Endothelial cell (in vitro differentiated cells): ENCODE data around the gene AEBP2. TPM values are rescaled to one million over a fixed set of nuclear protein-coding genes. Genes with fewer than 3 reads are reported as not detected.

Experiments used
- DNase-seq: peaks from one replicate; pipeline ENCODE4 v3.0.0; 2021; ENCODE audit warnings: low spot score
- H3K27ac Mint-ChIP-seq: one replicate; pipeline ENCODE4 v1.8.0; 2021; ENCODE audit warnings: mixed read lengths, inconsistent platforms; ENCODE audit not compliant: unreplicated experiment
- H3K27me3 Mint-ChIP-seq: one replicate; pipeline ENCODE4 v1.8.0; 2021; ENCODE audit warnings: mild to moderate bottlenecking, moderate library complexity, mixed read lengths, inconsistent platforms; ENCODE audit not compliant: unreplicated experiment
- H3K36me3 Mint-ChIP-seq: one replicate; pipeline ENCODE4 v1.8.0; 2021; ENCODE audit warnings: mild to moderate bottlenecking, low read depth, mixed read lengths, inconsistent platforms; ENCODE audit not compliant: unreplicated experiment
- H3K4me1 Mint-ChIP-seq: one replicate; pipeline ENCODE4 v1.8.0; 2021; ENCODE audit warnings: mild to moderate bottlenecking, mixed read lengths, inconsistent platforms; ENCODE audit not compliant: unreplicated experiment
- H3K4me3 Mint-ChIP-seq: one replicate; pipeline ENCODE4 v1.8.0; 2021; ENCODE audit warnings: mild to moderate bottlenecking, mixed read lengths, inconsistent platforms; ENCODE audit not compliant: unreplicated experiment
- H3K9me3 Mint-ChIP-seq: one replicate; pipeline ENCODE4 v1.8.0; 2021; ENCODE audit warnings: mixed read lengths, inconsistent platforms; ENCODE audit not compliant: unreplicated experiment
- total RNA-seq: library from RNA; stranded (reverse); fragmentation: NEBNext Ultra II Directional; extraction: Animal tissue kit (Norgen Biotek cat#: 25700); gene quantifications from one replicate; pipeline ENCODE4 v1.2.1, GENCODE V29; 2021; ENCODE audit not compliant: unreplicated experiment
- TF ChIP-seq, protein P1 (sequence below): fragments of 200-600 bp; sonication (generic); IDR thresholded peaks from one replicate; pipeline ENCODE4 v1.5.0; 2021; ENCODE audit warnings: antibody characterized with exemption; ENCODE audit not compliant: unreplicated experiment

Gene AEBP2
- total RNA-seq, 1 donor from 2014 or later, result 37.6 TPM

DNA sequence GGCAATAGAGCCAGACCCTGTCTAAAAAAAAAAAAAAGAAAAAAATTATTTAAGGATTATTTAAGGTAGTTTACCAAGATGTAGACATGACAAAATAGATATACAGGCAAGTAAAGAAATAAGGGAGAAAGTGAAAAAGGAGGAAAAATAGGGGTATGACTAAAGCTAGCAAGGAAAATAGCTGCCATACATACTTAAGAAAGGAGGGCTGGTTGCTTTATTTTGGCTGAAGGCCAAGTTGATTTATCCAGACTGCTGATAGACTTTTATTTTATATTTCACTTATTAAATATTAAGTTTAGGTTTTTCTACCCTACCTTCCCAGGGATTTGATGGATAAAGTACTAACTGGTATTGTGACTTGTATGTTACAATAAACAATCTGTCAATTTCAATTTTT lies 8.3 kb upstream of the AEBP2 start:
- Mint-ChIP-seq H3K36me3 (no peaks in the 10 kb centered on the region), H3K4me1 (peaks cover 2% of the 10 kb centered on the region), H3K27me3 (peaks cover 2% of the 10 kb centered on the region), H3K4me3 (no peak overlapping the region), H3K27ac (no peak overlapping the region), H3K9me3 (no peaks in the 10 kb centered on the region)
- no peak for DNase-seq
- TF ChIP-seq, protein P1, sequence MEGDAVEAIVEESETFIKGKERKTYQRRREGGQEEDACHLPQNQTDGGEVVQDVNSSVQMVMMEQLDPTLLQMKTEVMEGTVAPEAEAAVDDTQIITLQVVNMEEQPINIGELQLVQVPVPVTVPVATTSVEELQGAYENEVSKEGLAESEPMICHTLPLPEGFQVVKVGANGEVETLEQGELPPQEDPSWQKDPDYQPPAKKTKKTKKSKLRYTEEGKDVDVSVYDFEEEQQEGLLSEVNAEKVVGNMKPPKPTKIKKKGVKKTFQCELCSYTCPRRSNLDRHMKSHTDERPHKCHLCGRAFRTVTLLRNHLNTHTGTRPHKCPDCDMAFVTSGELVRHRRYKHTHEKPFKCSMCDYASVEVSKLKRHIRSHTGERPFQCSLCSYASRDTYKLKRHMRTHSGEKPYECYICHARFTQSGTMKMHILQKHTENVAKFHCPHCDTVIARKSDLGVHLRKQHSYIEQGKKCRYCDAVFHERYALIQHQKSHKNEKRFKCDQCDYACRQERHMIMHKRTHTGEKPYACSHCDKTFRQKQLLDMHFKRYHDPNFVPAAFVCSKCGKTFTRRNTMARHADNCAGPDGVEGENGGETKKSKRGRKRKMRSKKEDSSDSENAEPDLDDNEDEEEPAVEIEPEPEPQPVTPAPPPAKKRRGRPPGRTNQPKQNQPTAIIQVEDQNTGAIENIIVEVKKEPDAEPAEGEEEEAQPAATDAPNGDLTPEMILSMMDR, result no peak

DNA sequence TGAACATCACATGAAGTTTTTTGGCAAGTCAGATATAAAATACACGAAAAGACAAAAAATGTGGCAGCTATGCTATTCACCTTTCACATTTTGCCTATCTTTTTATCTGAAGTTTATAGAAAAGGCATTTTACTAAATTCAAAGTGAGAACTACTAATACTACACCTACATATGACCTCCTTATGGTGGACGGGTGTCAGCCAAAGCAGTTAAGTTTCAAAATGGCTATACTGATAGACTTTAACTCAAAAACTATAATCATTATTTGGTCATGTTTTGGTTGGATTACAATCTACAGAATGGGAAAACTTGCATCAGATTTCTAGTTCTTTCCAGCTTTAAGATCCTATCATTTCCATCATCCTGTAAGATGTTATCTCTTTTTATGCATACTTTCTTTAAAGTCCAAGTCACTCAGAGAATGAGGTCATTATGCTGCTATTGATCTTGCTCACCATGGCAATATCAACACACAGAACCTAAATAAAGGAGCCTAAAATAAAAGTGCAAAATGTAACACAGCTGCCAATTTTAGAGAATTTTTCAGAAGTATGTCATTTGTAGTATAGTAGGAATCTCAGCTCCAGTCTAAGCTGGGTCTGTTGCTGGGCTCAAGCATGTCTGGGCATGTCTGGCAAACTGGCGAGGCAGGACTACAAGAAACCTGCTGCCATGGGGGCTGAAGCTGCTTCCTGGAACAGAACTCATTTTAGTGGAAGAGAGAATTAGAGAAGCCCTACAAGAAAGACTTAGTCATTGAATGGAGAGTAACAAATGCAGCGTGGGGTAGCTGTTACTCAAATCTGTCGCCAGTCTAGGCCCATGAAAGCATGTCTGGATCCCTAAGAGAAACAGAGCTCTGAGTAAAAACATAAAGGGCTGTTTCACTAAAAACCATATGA lies 7.6 kb upstream of the AEBP2 start:
- Mint-ChIP-seq H3K9me3 (no peaks in the 10 kb centered on the region), H3K27me3 (peaks cover 2% of the 10 kb centered on the region), H3K27ac (peak overlapping the region; percentile 85), H3K36me3 (no peaks in the 10 kb centered on the region), H3K4me1 (peaks cover 2% of the 10 kb centered on the region), H3K4me3 (no peak overlapping the region)
- TF ChIP-seq, protein P1, result no peak
- DNase-seq, result no peak

DNA sequence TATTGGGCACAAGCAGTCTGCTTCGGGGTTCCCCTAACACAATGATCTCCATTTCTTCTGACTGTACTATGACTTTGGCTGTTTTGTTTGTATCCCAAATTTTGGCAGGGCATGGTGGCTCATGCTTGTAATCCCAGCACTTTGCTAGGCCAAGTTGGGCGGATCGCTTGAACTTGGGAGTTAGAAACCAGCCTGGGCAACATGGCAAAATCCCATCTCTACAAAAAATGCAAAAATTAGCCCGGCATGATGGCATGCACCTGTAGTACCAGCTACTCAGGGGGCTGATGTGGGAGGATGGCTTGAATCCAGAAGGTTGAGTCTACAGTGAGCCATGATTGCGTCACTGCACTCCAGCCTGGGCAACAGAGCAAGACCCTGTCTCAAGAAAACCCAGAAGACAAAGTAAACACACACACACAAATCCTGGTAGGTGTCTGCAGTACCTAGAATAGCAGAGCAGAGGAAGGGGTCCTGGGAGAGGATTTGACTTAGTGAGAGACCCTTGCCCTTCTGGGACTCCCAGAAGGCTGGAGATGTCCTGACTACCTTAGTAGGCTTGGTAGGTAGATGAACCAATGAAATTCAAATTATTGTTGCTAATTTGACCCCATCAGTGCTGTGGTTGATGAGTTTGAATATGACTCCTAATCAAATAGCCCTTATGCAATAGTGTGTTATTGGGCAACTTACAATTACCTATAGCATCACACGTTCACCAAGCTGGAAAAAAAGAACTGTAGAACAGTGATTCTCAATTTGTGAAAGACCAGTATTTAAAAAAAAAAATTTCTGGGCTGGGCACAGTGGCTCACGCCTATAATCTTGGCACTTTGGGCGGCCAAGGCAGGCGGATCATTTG lies 6.8 kb upstream of the AEBP2 start:
- Mint-ChIP-seq H3K9me3 (no peaks in the 10 kb centered on the region), H3K27me3 (peaks cover 2% of the 10 kb centered on the region), H3K4me3 (no peak overlapping the region), H3K36me3 (no peaks in the 10 kb centered on the region), H3K4me1 (peaks cover 2% of the 10 kb centered on the region), H3K27ac (peak overlapping the region; percentile 85)
- TF ChIP-seq, protein P1, result no peak
- DNase-seq, result no peak

DNA sequence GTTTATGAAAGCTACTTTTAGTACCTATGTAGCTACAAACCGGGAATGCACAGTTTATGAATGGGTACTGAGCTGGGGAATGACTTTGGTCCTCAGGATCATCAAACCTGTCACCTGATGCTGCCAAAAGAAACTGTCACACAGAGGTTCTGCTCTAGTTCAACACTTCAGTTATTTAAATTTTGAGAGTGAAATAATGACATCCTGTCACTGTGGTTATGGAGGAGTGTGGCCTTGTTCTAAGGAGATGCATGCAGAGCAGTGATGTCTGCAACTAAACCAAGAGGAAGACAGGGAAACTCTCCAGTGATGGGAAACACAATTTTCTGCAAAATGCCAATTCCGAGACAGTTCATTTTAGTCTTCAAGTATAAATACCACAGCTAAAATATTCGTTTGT lies 4.8 kb upstream of the AEBP2 start:
- DNase-seq, result no peak
- Mint-ChIP-seq H3K4me1 (no peaks in the 10 kb centered on the region), H3K27ac (no peak overlapping the region), H3K27me3 (peaks cover 5% of the 10 kb centered on the region), H3K36me3 (peaks cover 4% of the 10 kb centered on the region), H3K4me3 (no peak overlapping the region), H3K9me3 (no peaks in the 10 kb centered on the region)
- TF ChIP-seq, protein P1, result no peak
